CD4-positive, CD25-positive, alpha-beta regulatory T cell (primary cell): ENCODE measurements around the gene FZR1. TPM values are rescaled to one million over a fixed set of nuclear protein-coding genes. Genes with fewer than 3 reads are reported as not detected.

ENCODE experiments used
- ATAC-seq, 2 donors: fragments of 150-1000 bp; cut with Tn5 transposase; one replicate each; pipeline ENCODE4 v1.10.0; 2021; ENCODE audit warnings: low read depth in 2 of 2, moderate number of reproducible peaks in 2 of 2, moderate library complexity in 1 of 2
- DNase-seq, 3 donors: peaks; one replicate each; pipeline versions ENCODE4 v3.0.0 to v3.0.0-alpha.2; 2012 to 2022; ENCODE audit warnings: mixed read lengths in 1 of 3
- H3K27ac ChIP-seq: one replicate; pipeline ENCODE4 v1.7.0; 2013; ENCODE audit warnings: mild to moderate bottlenecking, low read length; ENCODE audit not compliant: insufficient read depth, poor library complexity, severe bottlenecking
- H3K27me3 ChIP-seq: one replicate; pipeline ENCODE4 v1.7.0; 2013; ENCODE audit warnings: low read length; ENCODE audit not compliant: control insufficient read depth, insufficient read depth
- H3K36me3 ChIP-seq: one replicate; pipeline ENCODE4 v1.7.0; 2013; ENCODE audit warnings: mild to moderate bottlenecking, low read length, moderate library complexity; ENCODE audit not compliant: control insufficient read depth, insufficient read depth
- H3K4me1 ChIP-seq: 2 replicates; pipeline ENCODE4 v1.7.0; 2013; ENCODE audit warnings: mild to moderate bottlenecking, low read length; ENCODE audit not compliant: insufficient read depth, control insufficient read depth, poor library complexity, severe bottlenecking
- H3K4me3 ChIP-seq: one replicate; pipeline ENCODE4 v1.7.0; 2013; ENCODE audit warnings: low read depth, mild to moderate bottlenecking, low read length, moderate library complexity
- H3K9me3 ChIP-seq, 2 experiments: 1 replicate in 1 of 2; 2 replicates in 1 of 2; pipeline ENCODE4 v1.7.0; 2013; ENCODE audit warnings: low read length in 2 of 2, mild to moderate bottlenecking in 1 of 2, moderate library complexity in 1 of 2; ENCODE audit not compliant: control insufficient read depth in 2 of 2
- H3K27ac Mint-ChIP-seq, 3 donors: one replicate each; pipeline ENCODE4 v1.8.0; 2020 to 2022; ENCODE audit warnings: mild to moderate bottlenecking in 3 of 3, mixed read lengths in 3 of 3, moderate library complexity in 2 of 3
- H3K27me3 Mint-ChIP-seq: one replicate; pipeline ENCODE4 v1.8.0; 2022; ENCODE audit warnings: mild to moderate bottlenecking, mixed read lengths
- H3K36me3 Mint-ChIP-seq: one replicate; pipeline ENCODE4 v1.8.0; 2020; ENCODE audit warnings: mixed read lengths
- H3K4me1 Mint-ChIP-seq, 4 donors: one replicate each; pipeline ENCODE4 v1.8.0; 2020 to 2022; ENCODE audit warnings: mixed read lengths in 4 of 4, mild to moderate bottlenecking in 1 of 4
- H3K4me3 Mint-ChIP-seq, 4 donors: one replicate each; pipeline ENCODE4 v1.8.0; 2020 to 2022; ENCODE audit warnings: mild to moderate bottlenecking in 4 of 4, mixed read lengths in 4 of 4, moderate library complexity in 3 of 4
- H3K9me3 Mint-ChIP-seq, 7 donors: one replicate each; pipeline ENCODE4 v1.8.0; 2020 to 2022; ENCODE audit warnings: mixed read lengths in 7 of 7, mild to moderate bottlenecking in 3 of 7, moderate library complexity in 2 of 7
- polyA plus RNA-seq, 4 donors: library from polyadenylated mRNA; unstranded; fragments of 300-500 nt; fragmentation: Illumina TruSeq; gene quantifications; one replicate each; pipeline ENCODE4 v1.2.3, GENCODE V29; 2021
- total RNA-seq: library from RNA; stranded (reverse); gene quantifications from one replicate; pipeline ENCODE4 v1.2.3, GENCODE V29; 2022

FZR1 gene
- total and polyA plus RNA-seq, 5 donors from 2014 or later: 9.1 to 107 (median 10.7) TPM

DNA sequence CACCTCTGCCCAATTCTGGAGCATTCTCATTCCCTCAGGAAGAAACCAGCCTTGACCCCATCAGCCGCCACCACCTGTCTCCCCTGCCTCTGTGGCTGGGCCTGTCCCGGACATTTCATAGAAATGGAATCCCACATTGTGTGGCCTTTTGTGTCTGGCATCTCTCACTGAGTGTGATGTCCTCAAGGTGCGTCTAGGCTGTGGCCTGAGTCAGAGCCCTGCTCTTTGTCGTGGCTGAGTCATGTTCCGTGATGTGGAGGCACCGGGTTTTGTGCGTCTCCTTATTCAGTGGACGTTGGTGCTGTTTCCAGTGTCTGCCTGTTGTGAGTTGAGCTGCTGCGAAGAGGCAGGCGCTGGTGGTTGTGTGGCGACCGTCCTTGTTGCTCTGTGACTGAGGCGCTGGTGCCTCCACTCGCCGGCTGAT, 3.5 kb downstream of the FZR1 start:
- Mint-ChIP-seq H3K27ac (peak overlapping the region in 2 of 3 donors; percentile 65 to 82), H3K4me3 (peak overlapping the region; percentile 40 to 94 (median 80)), H3K4me1 (peaks cover 5 to 72% (median 34%) of the 10 kb centered on the region in 4 donors), H3K27me3 (no peaks in the 10 kb centered on the region), H3K9me3 (peaks cover 0 to 1% (median 0%) of the 10 kb centered on the region in 7 donors), H3K36me3 (no peaks in the 10 kb centered on the region)
- H3K27ac ChIP-seq: no peak overlapping the region
- DNase-seq: no peak
- peaks cover 34% of the 10 kb centered on the region for H3K4me1 ChIP-seq
- H3K27me3 ChIP-seq: no peaks in the 10 kb centered on the region
- H3K9me3 ChIP-seq: no peaks in the 10 kb centered on the region
- peaks cover 7% of the 10 kb centered on the region for H3K36me3 ChIP-seq
- no peak for ATAC-seq
- H3K4me3 ChIP-seq: no peak overlapping the region

DNA sequence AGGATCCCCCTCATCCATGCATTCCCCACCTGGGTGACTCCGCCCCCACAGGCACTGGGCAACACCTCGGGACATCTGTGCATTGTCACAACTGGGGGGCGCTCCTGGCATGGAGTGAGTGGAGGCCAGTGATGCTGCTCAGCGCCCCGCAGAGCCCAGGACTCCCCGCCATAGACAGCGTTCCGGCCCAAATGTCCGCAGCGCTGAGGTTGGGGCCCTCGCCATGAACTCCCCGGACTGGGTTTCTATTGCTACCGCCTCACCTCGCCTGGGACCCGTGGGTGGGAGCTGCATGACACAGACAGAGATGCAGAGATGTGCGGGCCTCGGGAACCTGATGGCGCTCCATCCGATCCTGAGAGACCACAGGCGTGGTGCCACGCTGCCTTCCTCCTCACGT, 4.6 kb downstream of the FZR1 start:
- Mint-ChIP-seq H3K36me3 (no peaks in the 10 kb centered on the region), H3K9me3 (peaks cover 0 to 1% (median 0%) of the 10 kb centered on the region in 7 donors), H3K4me3 (peak overlapping the region in 2 of 4 donors; percentile 32 to 88), H3K4me1 (peaks cover 3 to 69% (median 35%) of the 10 kb centered on the region in 4 donors), H3K27ac (no peak overlapping the region), H3K27me3 (no peaks in the 10 kb centered on the region)
- H3K4me3 ChIP-seq: no peak overlapping the region
- peaks cover 32% of the 10 kb centered on the region for H3K4me1 ChIP-seq
- no peak overlapping the region for H3K27ac ChIP-seq
- DNase-seq (no peak), ATAC-seq (no peak)
- H3K9me3 ChIP-seq: no peaks in the 10 kb centered on the region
- H3K27me3 ChIP-seq: no peaks in the 10 kb centered on the region
- peaks cover 7% of the 10 kb centered on the region for H3K36me3 ChIP-seq

DNA sequence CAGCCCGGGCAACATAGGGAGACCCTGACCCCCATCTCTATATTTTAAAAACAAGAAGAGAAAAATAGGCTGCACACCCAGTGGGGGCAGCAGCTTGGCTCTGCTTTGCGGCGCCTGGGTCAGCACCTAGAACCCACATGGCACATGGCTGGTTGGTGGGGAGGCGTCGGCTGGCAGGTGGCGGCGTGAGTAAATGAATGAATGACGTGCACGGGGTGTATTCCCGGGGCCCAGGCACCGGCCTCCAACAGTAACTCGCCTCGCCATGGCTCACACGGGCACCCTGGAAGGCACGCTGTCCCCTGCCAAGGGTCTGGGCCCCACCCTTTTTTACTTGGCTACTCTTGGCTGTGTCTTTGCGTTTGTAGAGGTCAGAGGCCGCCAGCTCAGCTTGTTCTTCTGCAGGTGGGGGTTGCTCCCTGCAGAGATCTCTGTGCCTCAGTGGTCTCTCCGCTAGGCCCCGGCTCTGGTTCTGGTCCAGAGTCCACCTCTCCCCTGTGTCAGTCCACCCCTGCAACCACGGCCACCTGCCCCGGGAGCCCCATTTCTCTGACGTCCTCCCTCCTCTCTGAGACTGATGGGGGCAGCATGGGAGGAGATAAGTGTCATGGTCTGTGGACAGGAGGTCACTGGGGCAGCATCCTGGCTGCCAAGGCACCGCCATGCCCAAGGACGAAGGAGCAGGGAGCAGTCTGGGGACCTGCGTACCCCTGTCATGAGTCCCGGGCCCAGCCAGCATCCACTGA, 5.6 kb downstream of the FZR1 start:
- H3K36me3 ChIP-seq: peaks cover 7% of the 10 kb centered on the region
- no peak overlapping the region for H3K4me3 ChIP-seq
- Mint-ChIP-seq H3K27me3 (no peaks in the 10 kb centered on the region), H3K27ac (no peak overlapping the region), H3K4me1 (peaks cover 0 to 76% (median 34%) of the 10 kb centered on the region in 4 donors), H3K4me3 (peak overlapping the region in 1 of 4 donors; percentile 67), H3K9me3 (peaks cover 0 to 1% (median 0%) of the 10 kb centered on the region in 7 donors), H3K36me3 (no peaks in the 10 kb centered on the region)
- ATAC-seq (no peak), DNase-seq (no peak)
- no peaks in the 10 kb centered on the region for H3K9me3 ChIP-seq
- no peak overlapping the region for H3K27ac ChIP-seq
- peaks cover 41% of the 10 kb centered on the region for H3K4me1 ChIP-seq
- H3K27me3 ChIP-seq: no peaks in the 10 kb centered on the region

GRCh38 chr19:3512562-3513228, 6.6 kb downstream of the FZR1 start:
- no peak for DNase-seq
- Mint-ChIP-seq H3K27me3 (no peaks in the 10 kb centered on the region), H3K27ac (no peak overlapping the region), H3K9me3 (peaks cover 0 to 1% (median 0%) of the 10 kb centered on the region in 7 donors), H3K4me3 (peak overlapping the region in 1 of 4 donors; percentile 41), H3K4me1 (peaks cover 0 to 73% (median 30%) of the 10 kb centered on the region in 4 donors), H3K36me3 (no peaks in the 10 kb centered on the region)
- Histone ChIP-seq H3K27ac (no peak overlapping the region), H3K27me3 (no peaks in the 10 kb centered on the region), H3K4me3 (no peak overlapping the region), H3K36me3 (peaks cover 7% of the 10 kb centered on the region), H3K4me1 (peaks cover 37% of the 10 kb centered on the region), H3K9me3 (no peaks in the 10 kb centered on the region)
- no peak for ATAC-seq

GRCh38 chr19:3513229-3514140, 7.4 kb downstream of the FZR1 start:
- Mint-ChIP-seq H3K27me3 (no peaks in the 10 kb centered on the region), H3K4me3 (peak overlapping the region in 1 of 4 donors; percentile 41), H3K4me1 (peaks cover 0 to 76% (median 30%) of the 10 kb centered on the region in 4 donors), H3K9me3 (peaks cover 0 to 1% (median 0%) of the 10 kb centered on the region in 7 donors), H3K27ac (peak overlapping the region in 1 of 3 donors; percentile 25), H3K36me3 (no peaks in the 10 kb centered on the region)
- no peak overlapping the region for H3K27ac ChIP-seq
- H3K9me3 ChIP-seq: no peaks in the 10 kb centered on the region
- peaks cover 7% of the 10 kb centered on the region for H3K36me3 ChIP-seq
- DNase-seq (no peak), ATAC-seq (no peak)
- peaks cover 31% of the 10 kb centered on the region for H3K4me1 ChIP-seq
- H3K4me3 ChIP-seq: no peak overlapping the region
- H3K27me3 ChIP-seq: no peaks in the 10 kb centered on the region

- Mint-ChIP-seq H3K27me3 (no peaks in the 10 kb centered on the region), H3K4me1 (peaks cover 0 to 64% (median 22%) of the 10 kb centered on the region in 4 donors), H3K36me3 (no peaks in the 10 kb centered on the region), H3K9me3 (no peaks in the 10 kb centered on the region), H3K27ac (no peak overlapping the region), H3K4me3 (peak overlapping the region in 1 of 4 donors; percentile 64)
- Histone ChIP-seq H3K36me3 (peaks cover 9% of the 10 kb centered on the region), H3K27me3 (no peaks in the 10 kb centered on the region), H3K27ac (no peak overlapping the region), H3K9me3 (no peaks in the 10 kb centered on the region), H3K4me3 (no peak overlapping the region), H3K4me1 (peaks cover 23% of the 10 kb centered on the region)
- DNase-seq: no peak
- no peak for ATAC-seq
These were observed 8.8 kb downstream of the FZR1 start for GRCh38 chr19:3514930-3515329.

GRCh38 chr19:3515891-3516422, 9.8 kb downstream of the FZR1 start:
- peaks cover 2% of the 10 kb centered on the region for H3K36me3 Mint-ChIP-seq
- no peak overlapping the region for H3K27ac ChIP-seq
- no peaks in the 10 kb centered on the region for H3K9me3 Mint-ChIP-seq
- peaks cover 0 to 60% (median 17%) of the 10 kb centered on the region in 4 donors for H3K4me1 Mint-ChIP-seq
- no peak overlapping the region for H3K4me3 ChIP-seq
- H3K27me3 ChIP-seq: no peaks in the 10 kb centered on the region
- DNase-seq: no peak
- H3K4me1 ChIP-seq: peaks cover 23% of the 10 kb centered on the region
- H3K4me3 Mint-ChIP-seq: peak overlapping the region in 1 of 4 donors; percentile 65
- ATAC-seq: no peak
- peaks cover 9% of the 10 kb centered on the region for H3K36me3 ChIP-seq
- H3K27me3 Mint-ChIP-seq: no peaks in the 10 kb centered on the region
- no peak overlapping the region for H3K27ac Mint-ChIP-seq
- H3K9me3 ChIP-seq: no peaks in the 10 kb centered on the region
